ENCODE data around the gene CPE. TPM values are rescaled to one million over a fixed set of nuclear protein-coding genes. Genes with fewer than 3 reads are reported as not detected.

CPE gene
- total RNA-seq, result 0.58 and 1.2 TPM in 2 replicates

DNA sequence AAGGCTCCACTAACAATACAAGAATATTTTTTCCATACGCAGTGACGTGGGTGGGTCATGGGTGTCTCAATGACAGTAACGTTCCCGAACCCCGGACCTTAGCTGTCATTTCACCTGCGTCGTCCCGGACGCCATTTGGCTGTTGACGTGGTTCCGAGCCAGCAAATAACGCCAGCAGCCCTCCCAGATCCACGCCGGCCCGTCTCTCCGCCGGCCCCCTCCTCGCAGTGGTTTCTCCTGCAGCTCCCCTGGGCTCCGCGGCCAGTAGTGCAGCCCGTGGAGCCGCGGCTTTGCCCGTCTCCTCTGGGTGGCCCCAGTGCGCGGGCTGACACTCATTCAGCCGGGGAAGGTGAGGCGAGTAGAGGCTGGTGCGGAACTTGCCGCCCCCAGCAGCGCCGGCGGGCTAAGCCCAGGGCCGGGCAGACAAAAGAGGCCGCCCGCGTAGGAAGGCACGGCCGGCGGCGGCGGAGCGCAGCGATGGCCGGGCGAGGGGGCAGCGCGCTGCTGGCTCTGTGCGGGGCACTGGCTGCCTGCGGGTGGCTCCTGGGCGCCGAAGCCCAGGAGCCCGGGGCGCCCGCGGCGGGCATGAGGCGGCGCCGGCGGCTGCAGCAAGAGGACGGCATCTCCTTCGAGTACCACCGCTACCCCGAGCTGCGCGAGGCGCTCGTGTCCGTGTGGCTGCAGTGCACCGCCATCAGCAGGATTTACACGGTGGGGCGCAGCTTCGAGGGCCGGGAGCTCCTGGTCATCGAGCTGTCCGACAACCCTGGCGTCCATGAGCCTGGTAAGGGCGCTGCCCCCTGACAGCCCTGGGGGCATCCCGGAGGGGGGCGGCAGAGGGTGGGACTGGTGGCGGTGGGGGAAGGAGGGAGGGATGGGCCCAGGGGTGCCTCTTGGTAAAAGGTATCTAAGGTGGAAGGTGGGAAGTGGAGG, at the start of gene CPE:
TSS of gene CPE (plus strand) at position 264 of the 933 bp plus-strand sequence. CDS start at position 478, 214 bp downstream.

Other genes starting within 250 kb of the CPE start
- 6.9 and 7.3 TPM in 2 replicates for gene KLHL2, start 171.4 kb upstream of the CPE start, total RNA-seq
- 475 and 585 TPM in 2 replicates for gene MSMO1, start 51.3 kb upstream of the CPE start, total RNA-seq